Activated CD8-positive, alpha-beta T cell treated with anti-CD3 and anti-CD28 coated beads, Interleukin-2, amount 10 ng/mL, durations not matched to agents 7 days and 5 days (primary cell): ENCODE results near the gene FARP2. TPM values are rescaled to one million over a fixed set of nuclear protein-coding genes. Genes with fewer than 3 reads are reported as not detected.

Experiments used
- ATAC-seq: fragments of 150-1000 bp; cut with Tn5 transposase; one replicate; pipeline ENCODE4 v1.10.0; 2021; ENCODE audit warnings: moderate library complexity
- CTCF ChIA-PET: fragments of 350-600 bp; sonication (Branson Sonifier 250); formaldehyde crosslinking; loops from one replicate; lab custom pipeline; 2021; ENCODE audit warnings: antibody characterized with exemption; lab: Charles Lee
- POLR2A ChIA-PET: fragments of 350-600 bp; sonication (Branson Sonifier 250); formaldehyde crosslinking; loops from one replicate; lab custom pipeline; 2021; ENCODE audit warnings: antibody characterized with exemption; lab: Charles Lee
- DNase-seq: peaks from one replicate; pipeline ENCODE4 v3.0.0-alpha.2; 2020
- H3K27ac Mint-ChIP-seq: one replicate; pipeline ENCODE4 v1.8.0; 2021; ENCODE audit warnings: mild to moderate bottlenecking, mixed read lengths
- H3K27me3 Mint-ChIP-seq: one replicate; pipeline ENCODE4 v1.8.0; 2021; ENCODE audit warnings: low read depth, mixed read lengths
- H3K36me3 Mint-ChIP-seq: one replicate; pipeline ENCODE4 v1.8.0; 2021; ENCODE audit warnings: low read depth, mixed read lengths
- H3K4me1 Mint-ChIP-seq: one replicate; pipeline ENCODE4 v1.8.0; 2021; ENCODE audit warnings: low read depth, mixed read lengths
- H3K4me3 Mint-ChIP-seq: one replicate; pipeline ENCODE4 v1.8.0; 2021; ENCODE audit warnings: mild to moderate bottlenecking, mixed read lengths
- H3K9me3 Mint-ChIP-seq: one replicate; pipeline ENCODE4 v1.8.0; 2022; ENCODE audit warnings: mixed read lengths; ENCODE audit not compliant: insufficient read depth
- total RNA-seq, 2 experiments: library from RNA; stranded (reverse); gene quantifications; one replicate each; pipeline ENCODE4 v1.2.3, GENCODE V29; 2021

The FARP2 gene
- total RNA-seq, 2 experiments from 2014 or later = 19.3 to 22.7 TPM

- Mint-ChIP-seq H3K4me1 (no peaks in the 10 kb centered on the region), H3K27ac (no peak overlapping the region), H3K4me3 (no peak overlapping the region), H3K27me3 (no peaks in the 10 kb centered on the region), H3K9me3 (no peaks in the 10 kb centered on the region), H3K36me3 (no peaks in the 10 kb centered on the region)
- POLR2A ChIA-PET = no interaction called here
- DNase-seq (no peak), ATAC-seq (no peak)
- CTCF ChIA-PET = no interaction called here
Measured at GRCh38 chr2:241468476-241468781, 112.3 kb downstream of the FARP2 start.

GRCh38 chr2:241469746-241470145 is 113.7 kb downstream of the FARP2 start:
- Mint-ChIP-seq H3K9me3 (no peaks in the 10 kb centered on the region), H3K27ac (no peak overlapping the region), H3K4me3 (no peak overlapping the region), H3K4me1 (no peaks in the 10 kb centered on the region), H3K27me3 (no peaks in the 10 kb centered on the region), H3K36me3 (no peaks in the 10 kb centered on the region)
- no peak for DNase-seq
- peak; percentile 49 for ATAC-seq
- POLR2A ChIA-PET = no interaction called here
- CTCF ChIA-PET = no interaction called here

GRCh38 chr2:241473399-241473798 is 117.3 kb downstream of the FARP2 start:
- ChIA-PET CTCF (no interaction called here), POLR2A (no interaction called here)
- H3K27me3 Mint-ChIP-seq = no peaks in the 10 kb centered on the region
- no peak for ATAC-seq
- DNase-seq = no peak
- H3K36me3 Mint-ChIP-seq = no peaks in the 10 kb centered on the region
- H3K9me3 Mint-ChIP-seq = no peaks in the 10 kb centered on the region
- H3K4me1 Mint-ChIP-seq = no peaks in the 10 kb centered on the region
- no peak overlapping the region for H3K4me3 Mint-ChIP-seq
- H3K27ac Mint-ChIP-seq = no peak overlapping the region

- ATAC-seq (no peak), DNase-seq (no peak)
- no peaks in the 10 kb centered on the region for H3K36me3 Mint-ChIP-seq
- no peaks in the 10 kb centered on the region for H3K27me3 Mint-ChIP-seq
- H3K9me3 Mint-ChIP-seq = no peaks in the 10 kb centered on the region
- CTCF ChIA-PET = no interaction called here
- no peak overlapping the region for H3K27ac Mint-ChIP-seq
- POLR2A ChIA-PET = no interaction called here
- H3K4me3 Mint-ChIP-seq = no peak overlapping the region
- H3K4me1 Mint-ChIP-seq = no peaks in the 10 kb centered on the region
Measured at GRCh38 chr2:241475267-241475666, 119.2 kb downstream of the FARP2 start.

GRCh38 chr2:241478166-241478565 is 122.1 kb downstream of the FARP2 start:
- ATAC-seq (no peak), DNase-seq (no peak)
- POLR2A ChIA-PET = no interaction called here
- Mint-ChIP-seq H3K36me3 (no peaks in the 10 kb centered on the region), H3K27me3 (no peaks in the 10 kb centered on the region), H3K9me3 (no peaks in the 10 kb centered on the region), H3K4me1 (no peaks in the 10 kb centered on the region), H3K4me3 (no peak overlapping the region), H3K27ac (no peak overlapping the region)
- CTCF ChIA-PET = no interaction called here

GRCh38 chr2:241479026-241479898 is 123.2 kb downstream of the FARP2 start:
- Mint-ChIP-seq H3K9me3 (no peaks in the 10 kb centered on the region), H3K4me1 (no peaks in the 10 kb centered on the region), H3K4me3 (no peak overlapping the region), H3K36me3 (no peaks in the 10 kb centered on the region), H3K27ac (no peak overlapping the region), H3K27me3 (no peaks in the 10 kb centered on the region)
- ChIA-PET CTCF (no interaction called here), POLR2A (no interaction called here)
- DNase-seq = no peak
- no peak for ATAC-seq

GRCh38 chr2:241481687-241482086 is 125.6 kb downstream of the FARP2 start:
- ATAC-seq (no peak), DNase-seq (no peak)
- Mint-ChIP-seq H3K27me3 (no peaks in the 10 kb centered on the region), H3K4me1 (no peaks in the 10 kb centered on the region), H3K4me3 (no peak overlapping the region), H3K9me3 (no peaks in the 10 kb centered on the region), H3K27ac (no peak overlapping the region), H3K36me3 (no peaks in the 10 kb centered on the region)
- POLR2A ChIA-PET = interaction anchor here (0.9 kb wide), 1 partner anchor 38 kb away, joined by 3 read pairs; no protein-coding TSS in a partner anchor
- CTCF ChIA-PET = no interaction called here

- no peak overlapping the region for H3K4me3 Mint-ChIP-seq
- no peaks in the 10 kb centered on the region for H3K27me3 Mint-ChIP-seq
- no peaks in the 10 kb centered on the region for H3K9me3 Mint-ChIP-seq
- H3K36me3 Mint-ChIP-seq = no peaks in the 10 kb centered on the region
- ChIA-PET POLR2A (no interaction called here), CTCF (no interaction called here)
- no peaks in the 10 kb centered on the region for H3K4me1 Mint-ChIP-seq
- H3K27ac Mint-ChIP-seq = no peak overlapping the region
- ATAC-seq = no peak
- DNase-seq = no peak
Measured at GRCh38 chr2:241482126-241482955, 126.3 kb downstream of the FARP2 start.

- no peaks in the 10 kb centered on the region for H3K4me1 Mint-ChIP-seq
- CTCF ChIA-PET = no interaction called here
- H3K27me3 Mint-ChIP-seq = no peaks in the 10 kb centered on the region
- H3K27ac Mint-ChIP-seq = no peak overlapping the region
- no peak for ATAC-seq
- H3K36me3 Mint-ChIP-seq = no peaks in the 10 kb centered on the region
- POLR2A ChIA-PET = no interaction called here
- DNase-seq = no peak
- H3K9me3 Mint-ChIP-seq = no peaks in the 10 kb centered on the region
- no peak overlapping the region for H3K4me3 Mint-ChIP-seq
Measured at GRCh38 chr2:241483305-241483704, 127.2 kb downstream of the FARP2 start.

- no peak for DNase-seq
- Mint-ChIP-seq H3K9me3 (no peaks in the 10 kb centered on the region), H3K4me3 (no peak overlapping the region), H3K27ac (no peak overlapping the region), H3K27me3 (no peaks in the 10 kb centered on the region), H3K36me3 (no peaks in the 10 kb centered on the region), H3K4me1 (no peaks in the 10 kb centered on the region)
- ChIA-PET CTCF (no interaction called here), POLR2A (no interaction called here)
- no peak for ATAC-seq
Measured at GRCh38 chr2:241485172-241485911, 129.3 kb downstream of the FARP2 start.

- Mint-ChIP-seq H3K4me1 (no peaks in the 10 kb centered on the region), H3K9me3 (no peaks in the 10 kb centered on the region), H3K36me3 (no peaks in the 10 kb centered on the region), H3K27me3 (no peaks in the 10 kb centered on the region), H3K27ac (no peak overlapping the region), H3K4me3 (no peak overlapping the region)
- ChIA-PET POLR2A (no interaction called here), CTCF (no interaction called here)
- ATAC-seq (no peak), DNase-seq (no peak)
Measured at GRCh38 chr2:241489088-241489487, 133.0 kb downstream of the FARP2 start.
